GM20431 (cell line): ENCODE measurements around the gene DHRS7B.
"Not testable (repeated sequence)": the region's sequence is repeated elsewhere in the genome, so short reads cannot be mapped to it uniquely, and the experiment has no call there.

Experiments
- in situ Hi-C: fragments of 300-500 bp; cut with MseI, MboI; formaldehyde crosslinking; loops from one replicate; pipeline ENCODE4 v1.15.0; 2020; ENCODE audit warnings: low sequenced_read_pairs; ENCODE audit not compliant: unreplicated experiment

DHRS7B gene

GRCh38 chr17:21174186-21174585, 47.4 kb downstream of the DHRS7B start:
- in situ Hi-C loops = no loop called here

DNA sequence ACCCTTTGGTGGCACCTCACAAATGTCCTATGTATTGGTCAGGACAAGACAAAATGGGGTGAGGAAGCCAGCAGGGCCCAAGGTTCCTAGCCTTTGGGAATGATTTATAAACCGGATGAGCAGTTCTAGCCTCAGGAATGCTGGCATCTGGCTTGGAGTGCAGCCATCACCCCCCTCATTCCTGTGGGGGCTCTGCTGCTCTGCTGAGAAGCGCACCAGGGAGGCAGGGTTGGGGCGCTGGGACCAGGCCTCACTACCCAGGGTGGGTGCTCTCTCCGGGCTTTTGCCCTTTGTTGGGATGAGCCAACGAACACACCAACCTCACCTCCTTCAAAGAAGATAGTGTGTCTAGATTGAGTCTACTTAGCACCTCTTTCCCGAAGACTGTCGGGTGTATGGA, 47.9 kb downstream of the DHRS7B start:
- in situ Hi-C loops = no loop called here

- in situ Hi-C loops = no loop called here
Observed at GRCh38 chr17:21176773-21177395, 50.1 kb downstream of the DHRS7B start.

DNA sequence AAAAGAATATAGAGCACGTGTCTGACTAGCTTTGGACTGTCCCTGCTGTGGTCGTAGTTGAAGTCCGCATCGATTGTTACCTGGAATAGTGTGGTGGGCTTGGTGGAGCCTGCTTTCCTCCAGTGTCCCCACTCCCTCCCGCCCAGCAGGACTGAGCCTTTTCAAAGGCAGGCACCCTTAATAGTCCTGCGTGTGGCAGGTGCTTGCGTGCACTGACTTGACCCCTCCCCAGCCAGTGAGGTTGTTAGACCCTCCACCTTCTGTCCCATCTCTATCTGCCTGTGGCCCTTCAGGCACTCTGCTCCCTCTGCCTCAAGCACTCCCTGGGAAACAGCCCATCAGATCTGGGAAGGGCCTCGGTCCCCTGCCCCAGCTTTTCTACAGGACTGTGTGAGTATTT, 50.6 kb downstream of the DHRS7B start:
- in situ Hi-C loops = no loop called here

GRCh38 chr17:21177854-21178600, 51.3 kb downstream of the DHRS7B start:
- in situ Hi-C loops = no loop called here

DNA sequence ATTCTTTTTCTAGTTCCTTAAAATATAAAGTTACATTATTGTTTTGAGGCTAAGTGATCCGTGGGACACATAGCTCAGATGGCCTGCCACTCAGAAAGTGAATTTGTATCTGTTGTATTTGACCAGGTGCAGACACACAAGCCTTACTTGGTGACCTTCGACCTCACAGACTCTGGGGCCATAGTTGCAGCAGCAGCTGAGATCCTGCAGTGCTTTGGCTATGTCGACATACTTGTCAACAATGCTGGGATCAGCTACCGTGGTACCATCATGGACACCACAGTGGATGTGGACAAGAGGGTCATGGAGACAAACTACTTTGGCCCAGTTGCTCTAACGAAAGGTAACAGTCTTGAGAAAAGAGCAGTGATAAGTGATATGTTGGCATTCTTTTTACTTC, 56.7 kb downstream of the DHRS7B start:
- in situ Hi-C loops = no loop called here

DNA sequence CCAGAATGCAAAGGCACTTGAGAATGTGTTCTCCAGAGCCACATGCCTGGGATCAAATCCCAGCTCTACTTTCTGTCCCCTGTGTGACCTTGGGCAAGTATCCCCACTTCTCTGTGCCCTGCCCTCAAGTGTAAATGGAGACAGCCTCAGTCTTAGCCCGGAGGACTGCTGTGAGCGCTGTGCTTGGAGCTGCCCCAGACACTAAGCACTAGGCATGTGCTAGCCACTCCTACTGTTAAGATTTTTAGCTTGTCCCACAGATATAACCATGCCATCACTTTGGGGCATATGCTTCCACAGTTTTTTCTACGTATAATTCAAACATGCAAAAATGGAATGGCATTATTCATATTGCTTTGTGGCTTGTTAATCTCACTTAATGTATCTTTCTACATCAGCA, 57.8 kb downstream of the DHRS7B start:
- in situ Hi-C loops = no loop called here

DNA sequence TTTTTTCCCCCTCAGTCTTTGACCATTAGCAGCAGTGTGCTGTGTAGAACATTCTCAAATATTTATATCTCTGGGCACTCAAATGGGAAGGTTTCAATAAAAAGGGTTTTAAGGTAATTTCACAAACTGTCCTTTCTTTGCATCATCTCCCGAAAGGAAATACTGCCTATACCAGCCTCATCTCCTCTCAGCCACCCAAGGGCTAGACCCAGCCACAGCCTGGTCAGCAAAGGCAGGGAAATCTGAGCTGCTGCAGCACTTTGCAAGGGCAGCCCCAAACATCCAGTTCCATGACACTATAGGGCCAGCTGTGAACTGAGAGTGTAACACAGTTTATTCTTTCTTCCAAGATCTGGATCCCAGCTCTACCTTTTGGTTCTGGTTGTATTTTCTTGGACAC, 58.3 kb downstream of the DHRS7B start:
- in situ Hi-C loops = no loop called here

GRCh38 chr17:21186399-21187187, 59.8 kb downstream of the DHRS7B start:
- in situ Hi-C loops = no loop called here

DNA sequence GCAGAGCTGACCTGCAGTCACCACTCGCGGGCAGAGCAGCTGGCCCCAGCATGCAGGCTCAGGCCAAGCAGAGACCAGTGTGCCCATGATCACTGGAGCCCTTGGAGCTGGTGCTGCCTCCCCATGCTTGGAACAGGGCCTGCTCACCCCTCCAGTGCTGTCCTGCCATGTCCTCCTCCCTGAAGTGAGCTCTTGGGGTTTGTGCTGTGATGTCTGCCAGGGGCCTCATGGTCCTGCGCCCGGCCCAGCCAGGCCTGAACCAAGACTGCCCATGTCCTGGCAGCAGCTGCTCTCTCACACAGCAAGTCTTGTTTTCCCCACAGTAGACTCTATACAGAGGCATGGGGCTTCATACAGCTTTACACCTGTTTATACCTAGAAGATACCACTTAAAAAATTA, 62.6 kb downstream of the DHRS7B start:
- in situ Hi-C loops = no loop called here

- in situ Hi-C loops = no loop called here
Observed at GRCh38 chr17:21190078-21190477, 63.3 kb downstream of the DHRS7B start.

DNA sequence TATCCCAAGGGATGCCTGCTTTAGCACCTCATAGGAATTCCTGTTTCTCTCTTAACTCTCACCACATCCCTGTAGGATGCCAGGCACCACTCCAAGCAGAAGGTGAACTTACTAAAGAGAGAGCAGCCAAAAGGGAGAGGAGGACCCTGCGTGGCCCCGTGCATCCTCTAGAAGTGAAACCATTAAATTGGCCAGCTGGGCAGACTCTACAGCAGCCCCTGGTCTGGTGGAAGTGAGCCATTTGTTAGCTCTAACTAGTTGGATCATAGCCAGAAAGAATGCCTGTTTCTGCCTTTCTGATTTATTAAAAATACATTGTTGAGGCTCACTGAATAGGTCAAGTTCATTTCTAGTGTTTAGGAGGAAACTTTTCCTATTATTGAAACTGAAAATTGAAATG, 64.9 kb downstream of the DHRS7B start:
- in situ Hi-C loops = no loop called here

DNA sequence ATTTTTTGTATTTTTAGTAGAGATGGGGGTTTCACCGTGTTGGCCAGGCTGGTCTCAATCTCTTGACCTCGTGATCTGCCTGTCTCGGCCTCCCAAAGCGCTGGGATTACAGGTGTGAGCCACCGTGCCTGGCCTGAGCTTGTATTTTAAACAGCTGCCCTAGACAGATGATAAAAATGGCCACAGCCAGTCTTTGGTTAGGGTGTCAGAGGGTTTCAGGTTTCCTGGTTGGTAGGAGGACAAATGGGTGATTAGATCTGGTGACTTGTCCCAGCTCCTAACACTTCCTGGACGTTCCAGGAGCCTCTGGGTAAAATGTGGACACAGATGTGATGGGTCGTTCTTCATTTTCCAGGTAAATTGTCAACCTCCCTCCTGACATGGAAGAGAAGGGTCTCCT, 65.7 kb downstream of the DHRS7B start:
- in situ Hi-C loops = not testable (repeated sequence)

DNA sequence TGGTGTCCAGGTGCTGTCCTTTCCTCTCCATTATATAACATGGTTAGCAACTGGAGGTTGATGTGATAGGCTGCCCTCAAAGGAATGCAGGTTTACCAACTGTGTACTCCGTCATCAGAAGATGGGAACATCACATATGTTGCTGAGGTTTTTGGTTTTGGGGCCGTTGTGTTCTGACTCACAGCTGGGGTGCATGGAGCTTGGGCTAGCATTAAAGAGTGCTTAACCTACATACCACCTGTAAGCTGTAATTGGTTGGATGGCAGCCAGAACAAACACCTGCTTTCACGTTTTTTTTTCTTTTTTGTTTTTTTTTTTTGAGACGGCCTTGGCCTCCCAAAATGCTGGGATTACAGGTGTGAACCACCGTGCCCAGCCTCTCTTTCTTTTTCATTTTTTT, 66.3 kb downstream of the DHRS7B start:
- in situ Hi-C loops = no loop called here

DNA sequence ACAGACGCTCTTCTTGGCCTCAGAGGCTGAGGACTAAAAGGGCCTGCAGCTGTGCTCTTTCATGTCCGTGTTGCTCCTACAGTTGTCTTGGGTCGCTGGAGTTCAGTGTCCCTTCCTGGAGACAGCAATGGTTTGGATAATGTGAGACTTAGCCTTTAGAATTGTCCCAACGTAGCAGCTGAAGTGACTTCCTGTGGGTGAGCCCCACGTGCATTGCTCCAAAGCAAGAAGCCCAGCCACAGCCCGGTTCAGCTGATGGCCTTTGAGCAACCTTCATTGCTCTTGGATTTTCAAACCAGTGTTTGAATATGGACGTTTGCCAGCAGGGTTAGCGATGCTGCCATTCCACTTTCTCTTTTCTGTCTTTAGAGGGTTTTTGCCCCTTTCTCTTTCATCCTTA, 67.5 kb downstream of the DHRS7B start:
- in situ Hi-C loops = no loop called here

DNA sequence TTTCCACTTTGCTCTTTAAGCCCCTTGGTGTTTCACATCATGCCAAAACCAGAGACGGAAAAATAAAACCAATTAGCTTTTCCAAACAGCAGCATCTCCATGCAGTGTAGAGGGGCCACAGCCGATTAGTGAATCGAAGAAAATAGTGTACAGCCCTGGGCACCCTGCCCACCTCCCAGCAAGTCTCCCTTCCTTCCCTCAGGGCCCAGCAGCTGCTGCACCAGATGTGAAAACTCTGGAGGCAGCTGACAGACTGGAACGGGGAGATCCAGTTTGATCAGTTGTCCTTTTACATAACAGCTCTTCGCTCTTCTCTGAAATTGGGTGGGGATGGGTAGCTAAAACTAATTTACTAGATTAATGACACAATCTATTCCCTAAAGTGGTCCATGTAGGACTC, 67.9 kb downstream of the DHRS7B start:
- in situ Hi-C loops = no loop called here

DNA sequence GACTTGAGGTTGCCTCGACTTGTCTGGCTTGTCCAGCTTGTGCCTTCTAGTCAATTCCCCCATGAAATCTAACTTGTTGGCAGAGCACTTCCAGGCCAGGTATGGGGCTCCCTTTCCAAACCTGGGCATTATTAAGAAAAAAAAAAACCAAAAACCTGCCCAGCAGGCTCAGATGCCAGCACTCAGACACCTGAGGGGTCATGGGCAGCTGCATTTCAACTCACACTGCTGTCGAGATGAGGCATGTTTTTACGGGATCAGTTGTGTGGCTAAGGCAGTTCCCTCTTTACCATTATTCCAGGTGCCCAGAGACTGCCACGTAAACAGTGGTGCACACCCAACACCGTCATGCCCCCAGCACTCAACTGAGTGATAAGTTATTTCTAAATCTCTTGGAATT, 69.4 kb downstream of the DHRS7B start:
- in situ Hi-C loops = no loop called here

DNA sequence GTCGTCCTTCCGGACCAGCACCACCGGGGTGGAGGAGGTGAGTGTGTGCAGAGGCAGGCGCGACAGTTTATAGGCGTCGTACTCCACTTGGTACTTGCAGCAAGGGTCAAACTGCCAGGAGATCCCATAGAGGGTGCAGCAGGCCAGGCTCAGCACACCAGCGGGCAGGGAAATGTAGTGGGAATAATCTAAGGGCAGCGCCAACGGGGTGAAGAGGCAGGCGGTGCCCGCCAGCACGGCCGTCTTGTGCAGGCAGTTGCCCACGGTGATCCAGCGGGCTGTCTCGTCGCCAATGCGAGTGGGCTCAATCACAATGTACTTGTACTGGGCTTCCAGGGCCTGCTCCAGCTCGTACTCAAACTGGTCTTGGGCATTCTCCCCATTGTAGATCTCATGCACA, 71.6 kb downstream of the DHRS7B start:
- in situ Hi-C loops = no loop called here

GRCh38 chr17:21199311-21199710, 72.5 kb downstream of the DHRS7B start:
- in situ Hi-C loops = no loop called here

GRCh38 chr17:21199856-21200255, 73.1 kb downstream of the DHRS7B start:
- in situ Hi-C loops = no loop called here

GRCh38 chr17:21200590-21201297, 74.0 kb downstream of the DHRS7B start:
- in situ Hi-C loops = no loop called here
